K562 (cell line): ENCODE data around the gene GCDH. TPM values are rescaled to one million over a fixed set of nuclear protein-coding genes. Genes with fewer than 3 reads are reported as not detected.

ENCODE experiments used
- CHD7 ChIP-seq: fragments of 200-600 bp; sonication (generic); IDR thresholded peaks from one replicate; pipeline ENCODE4 v1.6.1; 2012; ENCODE audit warnings: mild to moderate bottlenecking, low read depth, low read length, inconsistent platforms
- FOXK2 ChIP-seq, 2 experiments: fragments of 450-650 bp; IDR thresholded peaks in 1 of 2; conservative IDR thresholded peaks in 1 of 2; 2 replicates each; pipeline ENCODE4 v1.6.1; 2016; ENCODE audit warnings: low read depth in 2 of 2, mild to moderate bottlenecking in 1 of 2
- HDAC1 ChIP-seq, 2 experiments: fragments of 450-650 bp; IDR thresholded peaks; 2 replicates each; pipeline ENCODE4 v1.6.1; 2016 to 2017; ENCODE audit warnings: inconsistent platforms in 1 of 2, mild to moderate bottlenecking in 1 of 2, moderate library complexity in 1 of 2
- MCM5 ChIP-seq: fragments of 450-650 bp; IDR thresholded peaks from 2 replicates; pipeline ENCODE4 v1.6.1; 2016; ENCODE audit warnings: low read depth
- PHF21A ChIP-seq: fragments of 450-650 bp; IDR thresholded peaks from 2 replicates; pipeline ENCODE4 v1.6.1; 2017; ENCODE audit warnings: low read depth, borderline replicate concordance
- RBM34 ChIP-seq: fragments of 200-400 bp; formaldehyde crosslinking; IDR thresholded peaks from 2 replicates; pipeline ENCODE4 v1.6.1; 2018; ENCODE audit warnings: low read length, borderline replicate concordance; ENCODE audit not compliant: insufficient read depth
- SREBF2 ChIP-seq: sonication (generic); formaldehyde crosslinking; IDR thresholded peaks from 2 replicates; pipeline ENCODE4 v1.4.0; 2020; ENCODE audit warnings: mild to moderate bottlenecking, missing genetic modification reagents
- ZNF23 ChIP-seq: fragments of 250-450 bp; sonication (Bioruptor Pico); IDR thresholded peaks from 2 replicates; pipeline ENCODE4 v1.4.0; 2020; ENCODE audit warnings: mild to moderate bottlenecking
- polyA plus RNA-seq, 8 experiments: library from polyadenylated mRNA; depleted of rRNA in 4 of 8; stranded (reverse) in 5 of 8; unstranded in 3 of 8; fragments of >200 nt; fragmentation: Nextera tagmentation in 2 of 8; fragmentation: Illumina TruSeq in 1 of 8; extraction: Ambion mirVana in 2 of 8; extraction: Trizol in 1 of 8; gene quantifications; 2 replicates each; pipeline versions ENCODE4 v1.2.1 to v1.2.3, GENCODE V29; 2011 to 2014; ENCODE audit warnings: inconsistent platforms in 1 of 8, missing spikeins in 1 of 8
- total RNA-seq, 7 experiments: library from RNA; depleted of rRNA in 6 of 7; stranded (reverse); fragments of >200 nt in 6 of 7; fragmentation: Illumina TruSeq in 2 of 7; extraction: Trizol in 2 of 7; gene quantifications; 2 replicates each; pipeline versions ENCODE4 v1.2.1 to v1.2.3, GENCODE V29; 2011 to 2021; ENCODE audit warnings: low replicate concordance in 1 of 7
- TF ChIP-seq, protein P1 (sequence below): sonication (generic); formaldehyde crosslinking; IDR thresholded peaks from 2 replicates; pipeline ENCODE4 v1.8.1; 2023; ENCODE audit warnings: missing genetic modification reagents, mild to moderate bottlenecking, borderline replicate concordance

The GCDH gene
- total and polyA plus RNA-seq, 9 of the 15 experiments (the other 6 are each of a cell fraction or from before 2014, with no cell fraction given) = 2.9 to 50.8 (median 19.1) TPM

- TF ChIP-seq SREBF2 (CRISPR knock-in tag) (no peak), ZNF23 (CRISPR knock-in tag) (no peak), HDAC1 (IDR thresholded peaks at IDR 0.05) (peak in 1 of 2 experiments; percentile 94; a peak in 2 of 4 replicates), FOXK2 (conservative IDR thresholded peaks at IDR 0.05 in 1 of 2, IDR thresholded peaks at IDR 0.05 in 1 of 2; ENCODE audit: low read depth in 2 of 2) (peak in 1 of 2 experiments; percentile 78; a peak in 2 of 4 replicates), MCM5 (no peak), RBM34 (no peak), CHD7 (no peak), PHF21A (0 out of 2 replicates have a peak, but pooled peaks have one; percentile 14)
- TF ChIP-seq, protein P1, sequence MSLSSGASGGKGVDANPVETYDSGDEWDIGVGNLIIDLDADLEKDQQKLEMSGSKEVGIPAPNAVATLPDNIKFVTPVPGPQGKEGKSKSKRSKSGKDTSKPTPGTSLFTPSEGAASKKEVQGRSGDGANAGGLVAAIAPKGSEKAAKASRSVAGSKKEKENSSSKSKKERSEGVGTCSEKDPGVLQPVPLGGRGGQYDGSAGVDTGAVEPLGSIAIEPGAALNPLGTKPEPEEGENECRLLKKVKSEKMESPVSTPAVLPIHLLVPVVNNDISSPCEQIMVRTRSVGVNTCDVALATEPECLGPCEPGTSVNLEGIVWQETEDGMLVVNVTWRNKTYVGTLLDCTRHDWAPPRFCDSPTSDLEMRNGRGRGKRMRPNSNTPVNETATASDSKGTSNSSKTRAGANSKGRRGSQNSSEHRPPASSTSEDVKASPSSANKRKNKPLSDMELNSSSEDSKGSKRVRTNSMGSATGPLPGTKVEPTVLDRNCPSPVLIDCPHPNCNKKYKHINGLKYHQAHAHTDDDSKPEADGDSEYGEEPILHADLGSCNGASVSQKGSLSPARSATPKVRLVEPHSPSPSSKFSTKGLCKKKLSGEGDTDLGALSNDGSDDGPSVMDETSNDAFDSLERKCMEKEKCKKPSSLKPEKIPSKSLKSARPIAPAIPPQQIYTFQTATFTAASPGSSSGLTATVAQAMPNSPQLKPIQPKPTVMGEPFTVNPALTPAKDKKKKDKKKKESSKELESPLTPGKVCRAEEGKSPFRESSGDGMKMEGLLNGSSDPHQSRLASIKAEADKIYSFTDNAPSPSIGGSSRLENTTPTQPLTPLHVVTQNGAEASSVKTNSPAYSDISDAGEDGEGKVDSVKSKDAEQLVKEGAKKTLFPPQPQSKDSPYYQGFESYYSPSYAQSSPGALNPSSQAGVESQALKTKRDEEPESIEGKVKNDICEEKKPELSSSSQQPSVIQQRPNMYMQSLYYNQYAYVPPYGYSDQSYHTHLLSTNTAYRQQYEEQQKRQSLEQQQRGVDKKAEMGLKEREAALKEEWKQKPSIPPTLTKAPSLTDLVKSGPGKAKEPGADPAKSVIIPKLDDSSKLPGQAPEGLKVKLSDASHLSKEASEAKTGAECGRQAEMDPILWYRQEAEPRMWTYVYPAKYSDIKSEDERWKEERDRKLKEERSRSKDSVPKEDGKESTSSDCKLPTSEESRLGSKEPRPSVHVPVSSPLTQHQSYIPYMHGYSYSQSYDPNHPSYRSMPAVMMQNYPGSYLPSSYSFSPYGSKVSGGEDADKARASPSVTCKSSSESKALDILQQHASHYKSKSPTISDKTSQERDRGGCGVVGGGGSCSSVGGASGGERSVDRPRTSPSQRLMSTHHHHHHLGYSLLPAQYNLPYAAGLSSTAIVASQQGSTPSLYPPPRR (CRISPR knock-in tag) = no peak
Measured at GRCh38 chr19:12937927-12938778, 47.2 kb downstream of the GCDH start, which contains the start of gene CALR (continued).
